Adrenal gland (tissue), 12 donors: ENCODE results near the gene MGAT5. TPM values are rescaled to one million over a fixed set of nuclear protein-coding genes. Genes with fewer than 3 reads are reported as not detected.

Experiments
- DNase-seq, 7 donors: peaks; one replicate each; pipeline ENCODE4 v3.0.0-alpha.2; 2019 to 2020
- H3K27ac ChIP-seq, 5 donors: fragments of 200-600 bp; sonication (generic) in 4 of 5; 1 replicate in 3 of 5; 2 replicates in 2 of 5; pipeline versions ENCODE4 v1.5.1 to v1.8.0; 2016 to 2020; ENCODE audit warnings: mild to moderate bottlenecking in 1 of 5
- H3K27me3 ChIP-seq: fragments of 200-600 bp; 2 replicates; pipeline ENCODE4 v1.8.0; 2021
- H3K36me3 ChIP-seq, 2 donors: fragments of 200-600 bp; replicated peaks in 1 of 2; 1 replicate in 1 of 2; 2 replicates in 1 of 2; pipeline versions ENCODE4 v1.5.1 to v1.8.0; 2018 to 2022
- H3K4me1 ChIP-seq, 2 donors: fragments of 200-600 bp; replicated peaks in 1 of 2; 1 replicate in 1 of 2; 2 replicates in 1 of 2; pipeline versions ENCODE4 v1.5.1 to v1.8.0; 2018 to 2021
- H3K4me3 ChIP-seq, 4 donors: fragments of 200-600 bp; sonication (generic) in 3 of 4; one replicate each; pipeline ENCODE4 v1.5.1; 2016 to 2018
- H3K9me3 ChIP-seq, 3 donors: fragments of 200-600 bp; sonication (generic) in 1 of 3; replicated peaks in 1 of 3; 1 replicate in 2 of 3; 2 replicates in 1 of 3; pipeline versions ENCODE4 v1.5.1 to v1.8.0; 2016 to 2021
- POLR2A ChIP-seq, 2 donors: fragments of 450-650 bp; IDR thresholded peaks; one replicate each; pipeline ENCODE4 v1.6.1; 2017; ENCODE audit warnings: antibody characterized with exemption in 2 of 2, mild to moderate bottlenecking in 2 of 2, moderate library complexity in 1 of 2
- WGBS, 4 donors: extraction: QIAGEN DNeasy Blood & Tissue Kit in 2 of 4; methylation state at CpG; one replicate each; pipeline versions ENCODE4 v1.1.5 to v1.1.7; 2013 to 2017; 5-methylcytosine and 5-hydroxymethylcytosine counted together
- intact Hi-C, 2 donors: fragments of 100-400 bp; cut with DNase I; formaldehyde crosslinking; loops; one replicate each; pipeline versions ENCODE4 v1.14.1 to v1.15.0; 2022 to 2023
- polyA plus RNA-seq, 3 donors: library from polyadenylated mRNA; stranded (reverse); fragments of 200-250 nt in 2 of 3; fragments of 350-450 nt in 1 of 3; fragmentation: Illumina TruSeq in 1 of 3; extraction: RNeasy Lipid Tissue Mini Kit (QIAGEN cat#74804) in 1 of 3; gene quantifications; one replicate each; pipeline ENCODE4 v1.2.3, GENCODE V29; 2013 to 2014
- total RNA-seq, 9 donors: library from RNA; depleted of rRNA in 4 of 9; stranded (reverse); fragments of >200 nt in 4 of 9; fragments of 120-200 nt in 1 of 9; fragmentation: NEBNext Ultra II Directional in 1 of 9; extraction: Animal tissue kit (Norgen Biotek cat#: 25700) in 1 of 9; gene quantifications; one replicate each; pipeline versions ENCODE4 v1.1.0 to v1.2.4, GENCODE V29; 2013 to 2023
- TF ChIP-seq, protein P1 (sequence below), 6 experiments: fragments of 450-650 bp in 4 of 6; fragments of 200-600 bp in 2 of 6; sonication (generic) in 1 of 6; IDR thresholded peaks; 1 replicate in 5 of 6; 2 replicates in 1 of 6; pipeline versions ENCODE4 v1.5.1 to v1.8.0; 2016 to 2021; ENCODE audit warnings: antibody characterized with exemption in 6 of 6, mild to moderate bottlenecking in 2 of 6, moderate library complexity in 1 of 6
- donor health status: healthy with polysubstance abuse.
- donor health status: Bipolar disorder and iron deficiency.
- donor health status: DM: yes; HTN: yes; CAD: no.
- donor health status: DM: no; HTN: no; CAD: no.
- donor health status: DM: no; HTN: no; CAD: no.
- donor health status: DM: yes; HTN: yes; CAD: no.

Gene MGAT5
- total and polyA plus RNA-seq, 12 donors = 2.9 to 74.6 (median 41.1) TPM

DNA sequence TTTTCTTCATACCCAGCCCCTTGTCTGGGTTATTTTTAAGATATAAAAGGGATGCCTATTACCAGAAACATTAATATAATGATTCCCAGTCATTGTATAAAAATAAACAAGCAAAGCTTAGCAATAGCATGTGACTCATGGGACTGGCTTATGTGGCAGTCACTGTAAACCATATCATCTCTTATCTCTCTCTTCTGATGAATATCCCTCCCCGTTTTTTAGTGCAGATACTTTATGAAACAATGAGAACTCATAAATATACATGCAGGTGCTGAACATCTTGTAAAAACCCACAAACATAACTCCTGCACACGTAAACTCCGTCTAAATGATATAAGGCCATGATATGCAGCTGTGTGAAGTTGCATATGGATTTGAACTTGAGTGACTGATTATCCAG, 154.9 kb downstream of the MGAT5 start:
- TF ChIP-seq, protein P1, sequence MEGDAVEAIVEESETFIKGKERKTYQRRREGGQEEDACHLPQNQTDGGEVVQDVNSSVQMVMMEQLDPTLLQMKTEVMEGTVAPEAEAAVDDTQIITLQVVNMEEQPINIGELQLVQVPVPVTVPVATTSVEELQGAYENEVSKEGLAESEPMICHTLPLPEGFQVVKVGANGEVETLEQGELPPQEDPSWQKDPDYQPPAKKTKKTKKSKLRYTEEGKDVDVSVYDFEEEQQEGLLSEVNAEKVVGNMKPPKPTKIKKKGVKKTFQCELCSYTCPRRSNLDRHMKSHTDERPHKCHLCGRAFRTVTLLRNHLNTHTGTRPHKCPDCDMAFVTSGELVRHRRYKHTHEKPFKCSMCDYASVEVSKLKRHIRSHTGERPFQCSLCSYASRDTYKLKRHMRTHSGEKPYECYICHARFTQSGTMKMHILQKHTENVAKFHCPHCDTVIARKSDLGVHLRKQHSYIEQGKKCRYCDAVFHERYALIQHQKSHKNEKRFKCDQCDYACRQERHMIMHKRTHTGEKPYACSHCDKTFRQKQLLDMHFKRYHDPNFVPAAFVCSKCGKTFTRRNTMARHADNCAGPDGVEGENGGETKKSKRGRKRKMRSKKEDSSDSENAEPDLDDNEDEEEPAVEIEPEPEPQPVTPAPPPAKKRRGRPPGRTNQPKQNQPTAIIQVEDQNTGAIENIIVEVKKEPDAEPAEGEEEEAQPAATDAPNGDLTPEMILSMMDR (IDR thresholded peaks at IDR 0.05) = no peak
- no peak for TF ChIP-seq POLR2A (IDR thresholded peaks at IDR 0.05)
- no peak overlapping the region for H3K27ac ChIP-seq
- DNase-seq = no peak
- no peaks in the 10 kb centered on the region for H3K36me3 ChIP-seq
- H3K4me3 ChIP-seq = no peak overlapping the region
- intact Hi-C loops = loop anchor here (10.0 kb wide), 2 partner anchors 154 to 164 kb away; partner anchors contain the start of gene MGAT5 (in 1 of the 2)
- no peaks in the 10 kb centered on the region for H3K9me3 ChIP-seq
- H3K27me3 ChIP-seq = no peaks in the 10 kb centered on the region
- 68 to 71% (median 69%) methylated on average over 3 of the region's 3 CpGs for WGBS, 4 donors
- H3K4me1 ChIP-seq = peaks cover 0 to 42% of the 10 kb centered on the region in 2 donors

DNA sequence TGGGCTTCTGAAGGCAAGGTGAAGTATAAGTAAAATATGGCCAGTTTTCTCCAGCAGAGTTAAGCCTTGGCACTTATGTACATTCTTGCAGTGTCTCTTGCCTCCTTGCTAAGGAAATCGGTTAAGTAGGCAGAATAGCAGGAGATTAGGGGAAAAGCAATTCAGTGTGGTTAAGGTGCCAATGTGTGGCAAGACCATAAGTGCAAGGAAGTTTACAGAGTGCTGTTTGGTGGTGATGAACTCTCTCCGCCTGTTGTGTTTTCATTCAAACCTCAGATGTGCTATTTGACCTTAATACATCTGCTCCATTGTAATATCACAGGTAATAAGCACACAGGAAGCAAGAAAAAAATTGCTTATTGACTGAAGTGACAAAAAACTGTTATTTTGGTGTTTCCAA, 156.1 kb downstream of the MGAT5 start:
- no peak for DNase-seq
- H3K4me3 ChIP-seq = no peak overlapping the region
- 82 to 92% (median 85%) methylated on average over 2 of the region's 2 CpGs for WGBS, 4 donors
- H3K27me3 ChIP-seq = no peaks in the 10 kb centered on the region
- H3K9me3 ChIP-seq = no peaks in the 10 kb centered on the region
- intact Hi-C loops = loop anchor here in 1 of 2 donors (5.0 kb wide), 1 partner anchor 293 kb away; no protein-coding TSS in a partner anchor
- H3K36me3 ChIP-seq = no peaks in the 10 kb centered on the region
- H3K27ac ChIP-seq = no peak overlapping the region
- H3K4me1 ChIP-seq = peaks cover 0 to 35% of the 10 kb centered on the region in 2 donors
- no peak for TF ChIP-seq POLR2A (IDR thresholded peaks at IDR 0.05)
- TF ChIP-seq, protein P1 (IDR thresholded peaks at IDR 0.05) = no peak

DNA sequence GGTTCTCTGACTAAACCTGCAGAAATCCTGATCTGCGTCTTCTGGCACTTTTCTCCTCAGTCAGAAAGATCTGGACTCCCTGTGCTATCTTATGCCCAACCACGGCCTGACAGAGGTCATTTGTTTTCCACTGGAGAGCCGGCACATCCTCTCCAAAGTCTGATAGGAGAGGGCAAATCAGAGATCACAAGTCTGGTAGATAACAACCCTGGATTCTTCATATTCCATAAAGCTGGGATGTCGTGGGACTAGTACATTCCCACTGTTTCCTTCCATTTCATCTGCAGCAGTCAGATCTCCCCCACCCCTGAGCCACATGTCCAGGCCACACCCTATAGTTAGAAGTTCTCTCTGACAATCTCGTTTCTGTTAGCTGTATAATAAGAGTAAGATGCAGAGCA, 157.0 kb downstream of the MGAT5 start:
- Histone ChIP-seq H3K27me3 (no peaks in the 10 kb centered on the region), H3K4me1 (peaks cover 0 to 35% of the 10 kb centered on the region in 2 donors), H3K27ac (peak overlapping the region in 1 of 5 donors; percentile 6), H3K36me3 (no peaks in the 10 kb centered on the region), H3K4me3 (no peak overlapping the region), H3K9me3 (no peaks in the 10 kb centered on the region)
- WGBS, 4 donors = 64 to 71% (median 68%) methylated on average over 4 to 5 of the region's 5 CpGs
- peak in 1 of 7 donors; percentile 38 for DNase-seq
- TF ChIP-seq, protein P1 (IDR thresholded peaks at IDR 0.05) = no peak
- TF ChIP-seq POLR2A (IDR thresholded peaks at IDR 0.05) = no peak
- intact Hi-C loops = loop anchor here in 1 of 2 donors (5.0 kb wide), 1 partner anchor 294 kb away; no protein-coding TSS in a partner anchor

DNA sequence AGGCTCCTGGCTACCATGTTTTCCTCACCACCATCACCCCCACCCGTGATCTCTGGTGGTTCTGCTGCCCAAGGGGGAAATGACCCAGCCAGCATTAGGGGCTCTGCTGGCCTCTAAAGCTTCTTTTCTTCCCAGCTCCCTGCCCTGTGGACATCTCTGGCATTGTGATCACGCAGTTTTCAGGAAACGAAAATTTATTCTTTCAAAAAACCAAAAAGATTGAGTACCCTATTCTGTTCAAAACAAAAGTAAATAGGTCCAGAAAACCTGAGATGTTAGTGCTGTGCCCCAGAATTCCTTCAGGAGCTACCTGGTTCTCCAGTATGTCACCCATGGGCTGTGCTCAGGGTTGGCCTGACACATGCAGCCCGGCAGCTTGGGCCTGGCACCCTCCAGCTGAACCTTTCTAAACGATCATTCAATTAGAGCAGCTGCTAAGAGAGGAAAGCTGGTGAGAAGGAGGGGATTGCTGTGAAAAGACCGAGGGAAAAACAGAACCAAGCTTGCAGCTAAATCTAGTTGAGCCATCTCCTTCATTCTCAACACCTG, 157.5 kb downstream of the MGAT5 start:
- Histone ChIP-seq H3K9me3 (no peaks in the 10 kb centered on the region), H3K4me3 (no peak overlapping the region), H3K27ac (peak overlapping the region in 1 of 5 donors; percentile 6), H3K27me3 (no peaks in the 10 kb centered on the region), H3K4me1 (peaks cover 0 to 35% of the 10 kb centered on the region in 2 donors), H3K36me3 (no peaks in the 10 kb centered on the region)
- TF ChIP-seq, protein P1 (IDR thresholded peaks at IDR 0.05) = no peak
- TF ChIP-seq POLR2A (IDR thresholded peaks at IDR 0.05) = no peak
- intact Hi-C loops = loop anchor here in 1 of 2 donors (5.0 kb wide), 1 partner anchor 294 kb away; no protein-coding TSS in a partner anchor
- 70 to 81% (median 78%) methylated on average over 6 of the region's 6 CpGs for WGBS, 4 donors
- DNase-seq = peak in 1 of 7 donors; percentile 73
